ENCODE measurements around the gene KLHL29. TPM values are rescaled to one million over a fixed set of nuclear protein-coding genes. Genes with fewer than 3 reads are reported as not detected.
"Not testable (repeated sequence)": the region's sequence is repeated elsewhere in the genome, so short reads cannot be mapped to it uniquely, and the experiment has no call there.

The KLHL29 gene
- 6.9 TPM for total RNA-seq

DNA sequence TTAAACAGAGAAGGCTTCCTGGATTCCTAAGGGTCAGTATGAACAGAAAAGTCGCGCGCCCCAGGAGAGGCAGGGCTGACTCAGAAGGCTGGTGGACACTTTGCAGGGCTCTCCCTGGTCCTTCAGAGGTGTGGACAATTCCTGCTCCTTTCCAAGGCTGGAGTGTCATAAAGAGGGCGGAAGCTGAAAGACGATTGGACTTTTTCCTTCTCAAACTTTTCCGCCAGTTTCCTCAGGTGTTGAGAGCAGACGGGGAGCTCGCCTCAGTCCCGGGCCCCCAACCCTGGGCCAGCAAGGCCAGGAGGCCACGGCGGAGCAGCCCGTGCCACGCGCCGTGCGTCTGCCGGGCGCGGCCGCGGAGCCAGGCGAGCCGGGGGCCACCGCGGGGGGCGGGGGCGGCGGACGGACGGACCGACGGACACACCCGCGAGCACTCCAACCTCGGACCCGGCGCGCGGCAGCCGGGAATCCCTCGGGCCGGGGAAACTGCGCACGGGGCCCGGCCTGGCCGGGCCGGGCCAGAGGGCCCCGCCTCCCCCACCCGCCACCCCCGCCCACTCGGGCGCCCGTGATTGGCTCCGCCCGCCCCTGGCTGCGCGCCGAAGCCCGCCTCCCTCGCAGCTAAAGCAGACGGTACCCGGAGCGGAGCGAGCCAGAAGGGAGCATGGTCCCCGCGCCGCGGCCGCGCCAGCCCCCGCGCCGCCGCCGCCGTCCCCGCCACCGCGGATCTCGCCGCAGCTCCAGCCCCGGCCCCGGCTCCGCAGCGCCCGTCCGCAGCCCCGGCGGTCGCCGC lies at the start of gene KLHL29:
Gene KLHL29 (plus strand): TSS at position 629 of the 793 bp plus-strand sequence. CDS start 177,018 bp downstream, outside the sequence.
- DNase-seq = peak; percentile 58

DNA sequence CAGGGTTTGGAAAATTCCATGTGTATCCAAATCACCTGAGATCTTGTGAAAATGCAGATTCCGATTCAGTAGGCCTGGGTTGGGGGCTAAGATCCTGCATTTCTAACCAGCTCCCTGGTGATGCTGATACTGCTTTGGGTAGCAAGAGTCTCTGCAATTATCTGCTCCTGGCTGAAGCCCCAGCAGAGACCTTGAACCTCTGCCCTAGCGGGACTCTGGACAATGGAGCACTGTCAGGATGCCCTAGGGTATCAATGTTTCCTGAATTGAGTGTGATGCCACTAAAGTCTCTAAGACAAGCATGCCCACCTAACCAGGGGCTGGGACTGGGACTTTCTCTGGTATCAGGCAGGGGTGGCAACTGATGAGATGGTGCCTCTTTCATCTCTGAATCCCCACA lies 49.4 kb upstream of the KLHL29 start:
- DNase-seq = no peak

DNA sequence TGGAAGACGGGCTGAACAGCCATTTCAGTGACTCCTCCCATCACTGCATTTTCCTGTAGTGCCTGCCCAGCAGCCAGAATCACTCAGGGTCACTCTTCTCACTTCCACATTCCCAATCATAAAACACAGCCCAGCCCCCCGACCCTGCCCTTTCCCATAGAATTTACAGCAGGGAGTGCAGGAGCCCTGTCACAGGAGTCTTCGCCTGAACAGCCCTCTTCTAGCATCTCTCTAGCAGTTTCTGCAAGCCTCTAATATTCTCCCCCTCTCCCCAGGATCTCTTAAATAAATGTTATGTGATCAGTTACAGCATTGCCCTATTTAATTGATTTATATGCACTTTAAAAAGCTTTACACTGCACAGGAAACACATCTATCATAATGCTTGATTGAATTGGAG lies 42.9 kb upstream of the KLHL29 start:
- DNase-seq = no peak

DNA sequence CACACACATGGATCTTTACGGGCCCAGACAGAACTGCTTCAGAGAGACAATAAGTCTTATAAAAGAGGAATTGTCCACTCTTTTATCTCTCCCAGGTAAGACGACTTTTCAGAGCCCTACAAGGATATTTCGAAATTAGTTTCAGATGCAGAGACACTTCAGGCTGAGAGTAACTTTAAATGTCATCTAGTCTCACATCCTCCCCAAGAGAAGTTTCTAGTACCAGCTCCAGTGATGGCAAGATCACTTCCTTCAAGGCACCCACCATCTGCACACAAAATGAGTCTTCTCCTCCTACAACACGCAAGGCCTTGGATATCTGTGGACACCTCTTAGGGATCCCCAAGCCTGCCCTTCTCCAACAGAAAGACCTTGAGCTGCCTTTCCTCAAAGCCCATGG lies 39.0 kb upstream of the KLHL29 start:
- no peak for DNase-seq

GRCh38 chr2:23346781-23347180 lies 38.2 kb upstream of the KLHL29 start:
- DNase-seq = no peak

DNA sequence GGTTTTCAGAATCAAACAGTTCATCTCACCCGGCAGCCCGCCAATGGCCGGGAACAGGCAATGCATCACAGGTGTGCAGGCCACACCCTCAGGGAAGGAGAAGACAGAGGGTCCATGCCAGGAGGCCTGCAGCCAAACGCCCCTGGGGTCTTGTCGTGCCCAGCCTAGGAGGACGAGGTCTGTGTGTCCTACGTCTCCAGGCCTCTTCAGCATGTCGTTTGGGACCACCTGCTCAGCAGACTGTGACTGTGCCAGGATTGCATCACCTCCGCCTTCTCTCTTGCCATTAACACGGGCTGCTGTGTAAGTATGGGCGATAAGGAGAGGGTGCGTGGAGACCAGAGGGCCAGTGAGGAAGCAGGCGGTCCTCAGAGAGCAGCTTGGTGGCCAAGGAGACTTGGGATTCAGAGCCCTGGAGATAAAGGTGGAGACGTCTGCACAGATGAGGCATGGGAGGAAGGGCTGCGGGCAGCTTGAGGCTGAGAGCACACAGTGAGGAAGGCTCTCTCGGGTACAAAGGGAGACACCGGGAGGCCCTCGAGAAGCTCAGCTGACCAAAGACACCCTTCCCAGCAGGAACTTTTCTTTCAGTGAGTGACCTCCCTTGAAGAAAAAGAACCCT lies 37.4 kb upstream of the KLHL29 start:
- no peak for DNase-seq

DNA sequence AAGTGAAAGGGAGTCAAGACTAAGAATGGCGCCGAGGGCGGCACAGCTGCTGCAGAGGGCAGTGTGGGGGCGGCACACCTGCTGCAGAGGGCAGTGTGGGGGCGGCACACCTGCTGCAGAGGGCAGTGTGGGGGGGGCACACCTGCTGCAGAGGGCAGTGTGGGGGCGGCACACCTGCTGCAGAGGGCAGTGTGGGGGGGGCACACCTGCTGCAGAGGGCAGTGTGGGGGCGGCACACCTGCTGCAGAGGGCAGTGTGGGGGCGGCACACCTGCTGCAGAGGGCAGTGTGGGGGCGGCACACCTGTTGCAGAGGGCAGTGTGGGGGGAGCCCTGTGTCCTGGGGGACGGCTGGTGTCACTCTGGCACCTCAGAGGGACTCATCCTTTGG lies 36.9 kb upstream of the KLHL29 start:
- DNase-seq = not testable (repeated sequence)

GRCh38 chr2:23349508-23349907 lies 35.5 kb upstream of the KLHL29 start:
- DNase-seq = no peak

- no peak for DNase-seq
Measured at GRCh38 chr2:23350041-23350791, 34.8 kb upstream of the KLHL29 start.

DNA sequence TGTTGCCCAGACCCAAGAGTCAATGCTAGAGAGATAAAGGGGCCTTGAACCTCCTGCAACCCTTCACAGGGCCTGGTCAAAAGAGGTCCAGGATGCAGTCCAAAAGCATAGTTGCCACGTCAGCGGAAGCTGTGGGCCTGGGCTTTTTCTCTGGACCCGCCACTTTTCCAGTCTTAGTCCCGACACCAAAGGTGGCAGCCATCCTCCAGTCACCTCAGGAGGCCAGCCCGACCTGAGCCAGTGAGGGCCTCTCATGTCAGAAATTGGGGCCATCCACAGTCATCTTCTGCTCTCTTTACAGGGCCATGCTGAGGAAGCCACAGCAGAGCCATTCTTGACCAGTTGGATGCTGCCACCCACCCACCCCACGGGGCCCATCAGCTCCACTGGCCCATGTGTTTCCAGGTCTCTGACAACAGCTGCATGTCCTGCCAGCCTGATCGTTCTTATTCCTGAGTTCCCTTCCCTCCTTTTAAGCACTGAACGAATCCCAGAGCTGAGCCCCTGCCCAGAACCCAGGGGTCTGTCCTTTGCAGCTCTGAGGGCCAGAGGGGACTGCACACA lies 34.1 kb upstream of the KLHL29 start:
- DNase-seq = no peak

DNA sequence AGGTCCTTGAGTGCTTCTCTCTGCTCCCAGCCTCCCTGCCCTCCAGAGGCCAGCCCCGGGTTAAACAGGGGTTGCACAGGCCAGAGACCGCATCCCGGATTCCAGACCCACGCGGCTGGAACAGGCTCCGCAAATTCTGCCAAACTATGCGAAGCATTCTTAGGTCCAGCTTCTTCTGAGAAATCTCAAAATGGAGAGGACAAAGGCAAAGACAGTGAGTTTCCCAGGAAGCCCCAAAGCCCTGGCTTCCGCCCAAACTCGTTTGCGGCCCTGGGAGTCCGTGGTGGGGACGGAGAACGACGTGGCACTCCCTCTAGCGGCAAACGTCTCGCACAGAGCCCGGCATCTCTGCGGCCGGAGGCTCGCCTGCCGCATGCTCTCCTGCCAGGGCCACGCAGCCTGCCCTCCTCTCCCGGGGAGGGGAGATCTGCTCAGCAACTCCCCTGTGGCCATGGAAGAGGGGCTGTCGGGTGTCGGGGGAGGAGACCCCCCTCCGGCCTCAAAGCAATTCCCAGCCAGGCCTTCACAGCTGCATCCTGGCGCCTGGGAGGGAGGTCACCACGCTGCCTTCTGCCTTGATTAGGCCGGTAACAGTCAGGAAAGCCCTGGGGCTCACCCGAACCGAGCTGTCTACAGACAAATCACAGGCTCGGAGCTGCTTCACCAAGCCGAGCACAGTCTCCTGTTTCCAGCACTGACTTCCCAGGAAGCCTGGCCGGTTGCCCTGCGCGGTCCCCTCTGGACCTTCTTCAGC lies 33.4 kb upstream of the KLHL29 start:
- DNase-seq = peak; percentile 84

GRCh38 chr2:23354554-23354953 lies 30.4 kb upstream of the KLHL29 start:
- DNase-seq = no peak

DNA sequence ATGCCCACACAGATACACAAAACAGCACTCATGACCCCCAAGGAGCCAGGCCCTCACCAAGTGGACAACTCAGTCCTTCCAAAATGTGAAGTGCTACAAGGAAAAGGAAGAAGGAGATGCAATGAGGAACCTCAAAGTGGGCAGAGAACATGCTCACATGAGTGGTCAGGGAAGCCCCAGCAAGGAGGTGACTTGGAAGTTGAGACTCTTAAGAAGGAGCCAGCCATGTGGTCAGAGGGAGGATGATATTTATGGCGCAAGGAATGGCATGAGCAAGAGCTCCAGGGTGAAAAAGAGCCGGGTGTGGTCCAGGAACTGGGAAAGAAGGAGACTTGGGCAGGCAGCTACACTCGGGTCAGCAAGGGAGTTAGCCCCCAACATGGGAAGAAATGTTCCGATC lies 30.0 kb upstream of the KLHL29 start:
- no peak for DNase-seq

- DNase-seq = no peak
Measured at GRCh38 chr2:23356711-23357110, 28.3 kb upstream of the KLHL29 start.

DNA sequence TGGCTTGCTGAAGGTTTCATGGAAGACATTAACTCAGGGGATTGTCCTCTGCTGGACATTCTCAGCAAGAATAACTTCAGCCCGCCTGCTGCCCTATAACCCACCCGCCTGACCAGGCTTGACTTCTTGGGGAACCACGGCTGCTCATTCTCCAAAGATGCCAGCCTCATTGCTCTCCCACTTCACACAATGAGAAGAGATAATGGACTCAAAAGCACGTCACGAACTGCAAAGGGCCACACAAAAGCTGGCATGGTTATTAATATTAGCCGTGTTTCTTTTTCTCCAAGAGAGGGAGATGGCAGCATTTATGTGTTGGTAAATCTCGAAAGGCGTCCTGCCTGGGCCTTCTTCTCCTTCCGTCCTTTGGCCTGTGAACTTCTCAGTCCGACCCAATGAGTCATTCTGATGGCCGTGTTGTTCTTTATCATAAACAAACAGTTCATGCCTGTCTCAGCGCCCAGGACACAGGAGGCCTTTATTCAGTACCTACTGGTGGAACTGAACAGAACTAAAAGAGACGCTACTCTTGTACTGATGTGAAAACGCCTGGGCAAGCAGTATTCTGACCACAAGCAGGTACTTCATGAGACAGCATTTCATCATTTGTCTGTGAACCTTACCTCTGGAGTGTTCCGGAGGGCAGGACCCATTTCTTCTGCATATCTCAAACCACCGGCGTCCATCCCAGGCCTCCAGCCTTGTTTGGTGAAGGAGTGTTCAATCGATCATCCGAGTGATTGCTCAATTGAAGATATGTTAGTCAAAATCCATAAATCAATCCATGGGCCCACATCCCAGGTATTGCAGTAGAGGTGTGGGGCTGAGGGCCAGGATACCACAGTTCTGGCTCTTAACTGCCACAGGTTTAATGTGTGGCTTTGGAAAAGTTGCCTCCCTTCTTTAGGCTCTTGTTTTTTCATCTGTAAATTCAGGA lies 25.1 kb upstream of the KLHL29 start:
- DNase-seq = no peak

DNA sequence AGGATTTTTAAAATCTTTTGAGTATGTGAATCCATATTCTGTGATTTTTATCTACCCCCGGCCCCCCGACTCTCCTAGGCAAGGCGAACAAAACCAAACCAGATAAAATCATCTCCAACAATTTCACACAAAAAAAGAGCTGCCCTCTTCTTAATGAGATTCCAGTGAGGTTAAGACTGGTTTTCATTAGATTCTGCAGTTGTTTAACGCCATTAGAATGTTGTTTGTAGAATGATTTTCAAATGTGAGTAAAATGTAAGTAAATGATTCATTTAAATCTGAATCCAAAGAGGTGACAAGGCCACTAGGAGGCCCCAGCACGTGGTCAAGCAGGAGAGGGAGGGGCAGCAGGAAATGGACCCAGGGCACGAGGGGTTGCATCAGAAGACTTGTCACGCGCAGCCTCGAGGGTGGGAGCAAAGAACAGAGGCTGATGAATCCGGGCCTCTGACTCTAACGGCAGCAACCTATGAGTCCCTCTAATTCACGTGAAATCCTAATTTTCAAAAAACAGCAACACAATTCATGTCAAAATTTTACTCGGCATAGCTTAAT lies 24.3 kb upstream of the KLHL29 start:
- no peak for DNase-seq

- no peak for DNase-seq
Measured at GRCh38 chr2:23361152-23361551, 23.8 kb upstream of the KLHL29 start.

- DNase-seq = no peak
Measured at GRCh38 chr2:23363268-23363667, 21.7 kb upstream of the KLHL29 start.

- DNase-seq = no peak
Measured at GRCh38 chr2:23363831-23364230, 21.1 kb upstream of the KLHL29 start.

DNA sequence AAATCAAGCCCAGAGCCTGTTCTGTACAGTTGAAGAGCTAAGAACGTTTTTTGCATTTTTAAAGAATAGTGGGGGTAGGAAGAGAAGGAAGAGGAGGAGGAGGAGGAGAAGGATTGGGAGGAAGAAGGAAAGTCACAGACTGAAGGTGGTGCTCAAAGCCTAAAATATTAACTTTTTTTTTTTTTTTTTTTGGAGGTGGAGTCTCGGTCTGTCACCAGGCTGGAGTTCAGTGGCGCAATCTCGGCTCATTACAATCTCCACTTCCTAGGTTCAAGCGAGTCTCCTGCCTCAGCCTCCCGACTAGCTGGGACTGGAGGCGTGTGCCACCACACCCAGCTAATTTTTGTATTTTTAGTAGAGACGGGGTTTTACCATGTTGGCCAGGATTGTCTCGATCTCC lies 18.3 kb upstream of the KLHL29 start:
- no peak for DNase-seq

DNA sequence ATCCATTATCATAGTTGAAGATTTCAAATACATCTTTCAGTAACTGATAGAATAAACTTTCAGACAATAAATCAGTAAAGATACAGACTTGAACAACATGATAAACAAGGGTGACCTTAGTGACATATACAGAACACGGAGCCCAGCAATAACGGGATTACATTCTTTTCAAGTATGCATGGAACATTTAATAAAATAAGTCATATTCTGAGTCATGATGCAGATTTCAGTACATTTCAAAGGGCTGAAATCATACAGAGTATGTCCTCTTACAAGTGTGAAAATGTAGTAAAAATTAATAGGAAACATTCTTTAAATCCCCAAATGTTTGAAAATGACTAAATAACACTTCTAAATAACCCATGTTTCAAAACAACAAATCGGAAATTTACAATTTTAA lies 17.2 kb upstream of the KLHL29 start:
- DNase-seq = no peak

Data from skin of body (tissue), 2 donors.